Adrenal gland (tissue), 5 donors: ENCODE results near the gene RIPOR1.

Experiments used
- CTCF ChIP-seq, 6 experiments: fragments of 450-650 bp in 4 of 6; fragments of 200-600 bp in 2 of 6; sonication (generic) in 1 of 6; IDR thresholded peaks; 1 replicate in 5 of 6; 2 replicates in 1 of 6; pipeline versions ENCODE4 v1.5.1 to v1.8.0; 2016 to 2021; ENCODE audit warnings: antibody characterized with exemption in 6 of 6, mild to moderate bottlenecking in 2 of 6, moderate library complexity in 1 of 6
- POLR2A ChIP-seq, 2 donors: fragments of 450-650 bp; IDR thresholded peaks; one replicate each; pipeline ENCODE4 v1.6.1; 2017; ENCODE audit warnings: antibody characterized with exemption in 2 of 2, mild to moderate bottlenecking in 2 of 2, moderate library complexity in 1 of 2
- donor health status: DM: no; HTN: no; CAD: no.

GRCh38 chr16:67506468-67506867, 22.2 kb upstream of the RIPOR1 start:
- TF ChIP-seq POLR2A (IDR thresholded peaks at IDR 0.05) (no peak), CTCF (IDR thresholded peaks at IDR 0.05) (no peak)
